Measurements from ENCODE around the gene LRRC3C. TPM values are rescaled to one million over a fixed set of nuclear protein-coding genes. Genes with fewer than 3 reads are reported as not detected.

LRRC3C gene
- total RNA-seq, 1 donor from 2014 or later: not detected

DNA sequence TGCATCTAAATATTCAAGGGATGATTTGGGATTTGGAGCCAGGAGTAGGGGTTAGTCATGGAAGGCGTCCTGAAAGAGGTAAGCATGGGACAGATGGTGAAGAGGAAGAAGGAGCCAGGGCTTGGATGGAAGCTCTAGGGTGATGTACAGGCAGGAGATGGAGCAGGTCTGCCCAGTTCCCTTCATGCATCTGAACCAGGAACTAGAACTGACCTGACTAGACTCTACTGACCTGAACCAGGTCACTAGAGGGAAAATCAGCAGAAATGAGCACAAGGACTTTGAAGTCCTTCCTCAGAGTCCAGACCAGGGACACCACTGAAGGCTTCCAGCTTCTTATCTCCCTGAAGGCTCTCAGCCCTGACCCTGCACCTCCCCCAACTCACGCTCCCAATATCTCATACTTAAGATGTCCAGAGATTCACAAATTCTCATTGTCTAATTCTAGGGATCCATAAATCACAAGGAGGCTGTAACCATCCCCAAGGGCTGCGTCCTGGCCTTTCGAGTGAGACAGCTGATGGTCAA lies 43.6 kb downstream of the LRRC3C start:
- peaks cover 6% of the 10 kb centered on the region for H3K9me3 Mint-ChIP-seq (ENCODE audit: unreplicated experiment)
- H3K9me3 ChIP-seq (ENCODE audit: insufficient read depth, low read depth, low read length): no peaks in the 10 kb centered on the region
- no peaks in the 10 kb centered on the region for H4K20me1 ChIP-seq (ENCODE audit: insufficient read depth, low read length)
- no peak overlapping the region for H3K27ac ChIP-seq (ENCODE audit: low read depth, low read length)
- FAIRE-seq (no peak), DNase-seq (ENCODE audit: low read depth) (no peak)
- H3K27me3 ChIP-seq (ENCODE audit: insufficient read depth, low read length): peaks cover 5% of the 10 kb centered on the region
- peaks cover 3% of the 10 kb centered on the region for H3K36me3 Mint-ChIP-seq (ENCODE audit: low read depth, unreplicated experiment)
- no peak for TF ChIP-seq EZH2 (IDR thresholded peaks at IDR 0.05; ENCODE audit: insufficient read depth, low read length)
- TF ChIP-seq, protein P1, sequence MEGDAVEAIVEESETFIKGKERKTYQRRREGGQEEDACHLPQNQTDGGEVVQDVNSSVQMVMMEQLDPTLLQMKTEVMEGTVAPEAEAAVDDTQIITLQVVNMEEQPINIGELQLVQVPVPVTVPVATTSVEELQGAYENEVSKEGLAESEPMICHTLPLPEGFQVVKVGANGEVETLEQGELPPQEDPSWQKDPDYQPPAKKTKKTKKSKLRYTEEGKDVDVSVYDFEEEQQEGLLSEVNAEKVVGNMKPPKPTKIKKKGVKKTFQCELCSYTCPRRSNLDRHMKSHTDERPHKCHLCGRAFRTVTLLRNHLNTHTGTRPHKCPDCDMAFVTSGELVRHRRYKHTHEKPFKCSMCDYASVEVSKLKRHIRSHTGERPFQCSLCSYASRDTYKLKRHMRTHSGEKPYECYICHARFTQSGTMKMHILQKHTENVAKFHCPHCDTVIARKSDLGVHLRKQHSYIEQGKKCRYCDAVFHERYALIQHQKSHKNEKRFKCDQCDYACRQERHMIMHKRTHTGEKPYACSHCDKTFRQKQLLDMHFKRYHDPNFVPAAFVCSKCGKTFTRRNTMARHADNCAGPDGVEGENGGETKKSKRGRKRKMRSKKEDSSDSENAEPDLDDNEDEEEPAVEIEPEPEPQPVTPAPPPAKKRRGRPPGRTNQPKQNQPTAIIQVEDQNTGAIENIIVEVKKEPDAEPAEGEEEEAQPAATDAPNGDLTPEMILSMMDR (IDR thresholded peaks at IDR 0.05; ENCODE audit: insufficient read depth, low read depth, low read length): no peak
- H3K9ac ChIP-seq (ENCODE audit: low read length): no peak overlapping the region
- H3K27ac Mint-ChIP-seq (ENCODE audit: unreplicated experiment): no peak overlapping the region
- peaks cover 22% of the 10 kb centered on the region for H3K27me3 Mint-ChIP-seq (ENCODE audit: low read depth, unreplicated experiment)
- H3K79me2 ChIP-seq (ENCODE audit: insufficient read depth, low read length): no peaks in the 10 kb centered on the region
- H3K4me1 Mint-ChIP-seq (ENCODE audit: low read depth, unreplicated experiment): peaks cover 9% of the 10 kb centered on the region
- H2AFZ ChIP-seq (ENCODE audit: low read depth, low read length): no peak overlapping the region
- H3K36me3 ChIP-seq (ENCODE audit: insufficient read depth, low read length): no peaks in the 10 kb centered on the region
- H3K4me3 ChIP-seq (ENCODE audit: insufficient read depth, low read depth, low read length): no peak overlapping the region
- no peak overlapping the region for H3K4me2 ChIP-seq (ENCODE audit: low read length)
- H3K4me1 ChIP-seq (ENCODE audit: insufficient read depth, low read length): no peaks in the 10 kb centered on the region
- no peak overlapping the region for H3K4me3 Mint-ChIP-seq (ENCODE audit: unreplicated experiment)

DNA sequence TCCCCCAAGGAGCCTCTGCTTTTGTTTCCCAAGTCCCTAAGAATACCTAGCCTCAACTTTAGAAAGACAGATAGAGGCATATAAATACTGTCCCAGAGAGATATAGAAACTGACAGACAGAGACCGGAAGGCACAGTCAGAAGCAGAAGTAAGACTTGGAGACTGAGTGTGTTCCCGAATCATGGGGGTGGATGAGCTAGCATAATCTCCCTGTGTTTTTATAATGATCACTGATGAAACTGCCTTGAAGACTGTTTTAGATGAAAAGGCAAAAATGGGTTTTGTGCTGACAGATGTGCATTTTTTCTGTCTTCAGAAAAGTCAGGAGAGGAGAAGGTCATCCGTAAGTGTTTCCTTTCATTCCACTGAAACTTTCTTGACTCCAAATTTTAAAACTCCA lies 44.7 kb downstream of the LRRC3C start:
- Mint-ChIP-seq H3K27ac (ENCODE audit: unreplicated experiment) (no peak overlapping the region), H3K4me3 (ENCODE audit: unreplicated experiment) (no peak overlapping the region), H3K27me3 (ENCODE audit: low read depth, unreplicated experiment) (peaks cover 18% of the 10 kb centered on the region), H3K36me3 (ENCODE audit: low read depth, unreplicated experiment) (peaks cover 3% of the 10 kb centered on the region), H3K9me3 (ENCODE audit: unreplicated experiment) (peaks cover 6% of the 10 kb centered on the region), H3K4me1 (ENCODE audit: low read depth, unreplicated experiment) (peaks cover 9% of the 10 kb centered on the region)
- Histone ChIP-seq H3K9me3 (ENCODE audit: insufficient read depth, low read depth, low read length) (no peaks in the 10 kb centered on the region), H3K4me1 (ENCODE audit: insufficient read depth, low read length) (no peaks in the 10 kb centered on the region), H3K27me3 (ENCODE audit: insufficient read depth, low read length) (peaks cover 5% of the 10 kb centered on the region), H3K4me2 (ENCODE audit: low read length) (peak overlapping the region; percentile 2), H4K20me1 (ENCODE audit: insufficient read depth, low read length) (no peaks in the 10 kb centered on the region), H3K36me3 (ENCODE audit: insufficient read depth, low read length) (no peaks in the 10 kb centered on the region), H3K9ac (ENCODE audit: low read length) (no peak overlapping the region), H3K4me3 (ENCODE audit: insufficient read depth, low read depth, low read length) (no peak overlapping the region), H3K79me2 (ENCODE audit: insufficient read depth, low read length) (no peaks in the 10 kb centered on the region), H2AFZ (ENCODE audit: low read depth, low read length) (no peak overlapping the region), H3K27ac (ENCODE audit: low read depth, low read length) (no peak overlapping the region)
- TF ChIP-seq, protein P1 (IDR thresholded peaks at IDR 0.05; ENCODE audit: insufficient read depth, low read depth, low read length): no peak
- no peak for TF ChIP-seq EZH2 (IDR thresholded peaks at IDR 0.05; ENCODE audit: insufficient read depth, low read length)
- FAIRE-seq: no peak
- DNase-seq (ENCODE audit: low read depth): no peak

DNA sequence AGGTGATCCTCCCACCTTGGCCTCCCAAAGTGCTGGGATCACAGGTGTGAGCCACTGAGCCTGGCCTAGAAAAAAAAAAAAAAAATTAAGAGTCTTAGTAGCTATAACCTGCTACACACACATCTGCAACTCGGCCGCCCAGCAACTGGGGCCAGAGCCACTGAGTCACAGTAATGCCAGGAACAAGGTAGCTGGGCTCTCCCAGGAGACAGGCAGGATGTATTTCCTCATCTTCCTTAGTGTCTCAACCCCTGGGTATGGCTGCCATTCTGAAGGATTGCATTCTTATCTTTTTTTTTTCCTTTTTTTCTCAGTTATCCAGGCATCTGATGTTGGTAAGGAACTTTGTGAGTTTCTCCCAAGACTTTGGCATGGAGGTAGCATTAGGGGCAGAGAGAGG lies 46.0 kb downstream of the LRRC3C start:
- H3K27ac ChIP-seq (ENCODE audit: low read depth, low read length): no peak overlapping the region
- peaks cover 5% of the 10 kb centered on the region for H3K27me3 ChIP-seq (ENCODE audit: insufficient read depth, low read length)
- H3K4me3 ChIP-seq (ENCODE audit: insufficient read depth, low read depth, low read length): no peak overlapping the region
- no peaks in the 10 kb centered on the region for H3K36me3 ChIP-seq (ENCODE audit: insufficient read depth, low read length)
- peaks cover 6% of the 10 kb centered on the region for H3K9me3 Mint-ChIP-seq (ENCODE audit: unreplicated experiment)
- TF ChIP-seq, protein P1 (IDR thresholded peaks at IDR 0.05; ENCODE audit: insufficient read depth, low read depth, low read length): no peak
- TF ChIP-seq EZH2 (IDR thresholded peaks at IDR 0.05; ENCODE audit: insufficient read depth, low read length): no peak
- H3K4me2 ChIP-seq (ENCODE audit: low read length): no peak overlapping the region
- H3K4me3 Mint-ChIP-seq (ENCODE audit: unreplicated experiment): peak overlapping the region; percentile 35
- no peaks in the 10 kb centered on the region for H4K20me1 ChIP-seq (ENCODE audit: insufficient read depth, low read length)
- FAIRE-seq: no peak
- H3K36me3 Mint-ChIP-seq (ENCODE audit: low read depth, unreplicated experiment): peaks cover 3% of the 10 kb centered on the region
- H3K4me1 ChIP-seq (ENCODE audit: insufficient read depth, low read length): peaks cover under 1% of the 10 kb centered on the region
- H3K27me3 Mint-ChIP-seq (ENCODE audit: low read depth, unreplicated experiment): peaks cover 18% of the 10 kb centered on the region
- H3K9ac ChIP-seq (ENCODE audit: low read length): no peak overlapping the region
- H3K27ac Mint-ChIP-seq (ENCODE audit: unreplicated experiment): peak overlapping the region; percentile 81
- H2AFZ ChIP-seq (ENCODE audit: low read depth, low read length): no peak overlapping the region
- H3K9me3 ChIP-seq (ENCODE audit: insufficient read depth, low read depth, low read length): no peaks in the 10 kb centered on the region
- peaks cover 9% of the 10 kb centered on the region for H3K4me1 Mint-ChIP-seq (ENCODE audit: low read depth, unreplicated experiment)
- no peaks in the 10 kb centered on the region for H3K79me2 ChIP-seq (ENCODE audit: insufficient read depth, low read length)
- no peak for DNase-seq (ENCODE audit: low read depth)
